Measurements from ENCODE around the gene GAMT.

DNA sequence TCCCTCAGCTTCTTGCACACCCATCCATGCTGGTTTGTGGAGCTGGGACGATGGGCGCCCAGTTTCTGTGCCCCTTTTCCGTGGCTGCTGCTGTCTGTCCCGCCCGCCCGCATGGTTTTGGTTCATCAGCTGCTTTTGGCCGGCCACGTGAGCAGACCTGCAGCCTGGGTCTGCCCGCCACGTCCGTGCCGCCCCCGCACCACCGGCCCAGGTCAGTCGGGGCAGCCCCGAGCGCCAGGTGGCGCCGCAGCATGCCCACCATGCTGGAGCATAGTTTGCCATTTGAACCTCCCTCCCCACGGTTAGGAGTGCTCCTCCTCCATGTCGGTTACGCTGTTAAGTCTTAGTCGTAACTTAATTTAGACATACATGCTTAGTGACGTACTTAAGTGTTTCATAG is 21.6 kb upstream of the GAMT start:
- TF ChIP-seq SP1 (IDR thresholded peaks at IDR 0.05) (no peak), FOXM1 (IDR thresholded peaks at IDR 0.05; ENCODE audit: borderline replicate concordance) (no peak), FOXK2 (IDR thresholded peaks at IDR 0.05) (no peak), BHLHE40 (IDR thresholded peaks at IDR 0.05; ENCODE audit: borderline replicate concordance) (no peak), LEF1 (IDR thresholded peaks at IDR 0.05; ENCODE audit: borderline replicate concordance) (no peak)
- TF ChIP-seq, protein P1, sequence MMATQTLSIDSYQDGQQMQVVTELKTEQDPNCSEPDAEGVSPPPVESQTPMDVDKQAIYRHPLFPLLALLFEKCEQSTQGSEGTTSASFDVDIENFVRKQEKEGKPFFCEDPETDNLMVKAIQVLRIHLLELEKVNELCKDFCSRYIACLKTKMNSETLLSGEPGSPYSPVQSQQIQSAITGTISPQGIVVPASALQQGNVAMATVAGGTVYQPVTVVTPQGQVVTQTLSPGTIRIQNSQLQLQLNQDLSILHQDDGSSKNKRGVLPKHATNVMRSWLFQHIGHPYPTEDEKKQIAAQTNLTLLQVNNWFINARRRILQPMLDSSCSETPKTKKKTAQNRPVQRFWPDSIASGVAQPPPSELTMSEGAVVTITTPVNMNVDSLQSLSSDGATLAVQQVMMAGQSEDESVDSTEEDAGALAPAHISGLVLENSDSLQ (IDR thresholded peaks at IDR 0.05), result no peak
